Sigmoid colon (tissue), 7 donors: ENCODE results near the gene SAP30BP. TPM values are rescaled to one million over a fixed set of nuclear protein-coding genes. Genes with fewer than 3 reads are reported as not detected.

ENCODE experiments used
- DNase-seq: peaks from one replicate; pipeline ENCODE4 v3.0.0-alpha.2; 2019
- H3K27ac ChIP-seq, 4 donors: fragments of 200-600 bp; sonication (generic); one replicate each; pipeline ENCODE4 v1.5.1; 2016 to 2019; ENCODE audit warnings: mild to moderate bottlenecking in 1 of 4
- H3K27me3 ChIP-seq, 3 donors: fragments of 200-600 bp; sonication (generic); one replicate each; pipeline ENCODE4 v1.5.1; 2019; ENCODE audit warnings: mild to moderate bottlenecking in 1 of 3
- H3K36me3 ChIP-seq, 4 donors: fragments of 200-600 bp; sonication (generic); one replicate each; pipeline ENCODE4 v1.5.1; 2016 to 2019
- H3K4me1 ChIP-seq, 4 donors: fragments of 200-600 bp; sonication (generic); one replicate each; pipeline ENCODE4 v1.5.1; 2017 to 2019
- H3K4me3 ChIP-seq, 4 donors: fragments of 200-600 bp; sonication (generic); one replicate each; pipeline ENCODE4 v1.5.1; 2017 to 2019; ENCODE audit warnings: mild to moderate bottlenecking in 2 of 4, moderate library complexity in 1 of 4
- H3K9me3 ChIP-seq, 4 donors: fragments of 200-600 bp in 3 of 4; sonication (generic) in 3 of 4; one replicate each; pipeline versions ENCODE4 v1.5.1 to v1.6.1; 2013 to 2019
- CTCF ChIP-seq, 4 experiments: fragments of 450-650 bp in 3 of 4; fragments of 200-600 bp in 1 of 4; IDR thresholded peaks; one replicate each; pipeline ENCODE4 v1.5.1; 2016 to 2019; ENCODE audit warnings: antibody characterized with exemption in 4 of 4, mild to moderate bottlenecking in 3 of 4, moderate library complexity in 2 of 4
- EP300 ChIP-seq, 4 donors: sonication (generic); formaldehyde crosslinking; IDR thresholded peaks; one replicate each; pipeline ENCODE4 v1.6.1; 2017; ENCODE audit warnings: antibody characterized with exemption in 4 of 4
- POLR2A ChIP-seq, 2 donors: fragments of 450-650 bp; IDR thresholded peaks; one replicate each; pipeline ENCODE4 v1.6.1; 2016; ENCODE audit warnings: antibody characterized with exemption in 2 of 2, mild to moderate bottlenecking in 2 of 2, moderate library complexity in 2 of 2
- POLR2AphosphoS5 ChIP-seq, 4 donors: sonication (generic); formaldehyde crosslinking; IDR thresholded peaks; one replicate each; pipeline ENCODE4 v1.6.1; 2017; ENCODE audit warnings: antibody characterized with exemption in 4 of 4
- WGBS, 2 donors: extraction: QIAGEN DNeasy Blood & Tissue Kit; methylation state at CpG; one replicate each; pipeline ENCODE4 v1.1.7; 2013; 5-methylcytosine and 5-hydroxymethylcytosine counted together
- intact Hi-C: fragments of 100-400 bp; cut with DNase I; formaldehyde crosslinking; loops from one replicate; pipeline ENCODE4 v1.15.1; 2023
- polyA plus RNA-seq, 3 donors: library from polyadenylated mRNA; stranded (reverse); fragments of 200-250 nt; gene quantifications; one replicate each; pipeline ENCODE4 v1.2.3, GENCODE V29; 2013
- total RNA-seq, 4 donors: library from RNA; depleted of rRNA; stranded (reverse); fragments of >200 nt; gene quantifications; one replicate each; pipeline ENCODE4 v1.1.0, GENCODE V29; 2016
- donor health status: healthy with polysubstance abuse.
- donor health status: Bipolar disorder and iron deficiency.
- donor health status: healthy.

SAP30BP gene
- total and polyA plus RNA-seq, 7 donors, result 53.2 to 96.9 (median 60.4) TPM

GRCh38 chr17:75738218-75738802 lies 71.2 kb downstream of the SAP30BP start:
- no peaks in the 10 kb centered on the region for H3K27me3 ChIP-seq
- intact Hi-C loops, result no loop called here
- H3K4me3 ChIP-seq, result no peak overlapping the region
- H3K36me3 ChIP-seq, result no peaks in the 10 kb centered on the region
- WGBS, 2 donors, result 65 to 82% methylated on average over 14 of the region's 14 CpGs
- no peaks in the 10 kb centered on the region for H3K9me3 ChIP-seq
- TF ChIP-seq POLR2AphosphoS5 (IDR thresholded peaks at IDR 0.05) (no peak), CTCF (IDR thresholded peaks at IDR 0.05) (no peak), EP300 (IDR thresholded peaks at IDR 0.05) (no peak), POLR2A (IDR thresholded peaks at IDR 0.05) (no peak)
- DNase-seq, result no peak
- no peaks in the 10 kb centered on the region for H3K4me1 ChIP-seq
- H3K27ac ChIP-seq, result no peak overlapping the region

- Histone ChIP-seq H3K9me3 (no peaks in the 10 kb centered on the region), H3K27ac (no peak overlapping the region), H3K4me3 (no peak overlapping the region), H3K4me1 (no peaks in the 10 kb centered on the region), H3K36me3 (no peaks in the 10 kb centered on the region), H3K27me3 (no peaks in the 10 kb centered on the region)
- 93 to 94% methylated on average over 7 of the region's 7 CpGs for WGBS, 2 donors
- no peak for TF ChIP-seq CTCF (IDR thresholded peaks at IDR 0.05)
- no peak for TF ChIP-seq EP300 (IDR thresholded peaks at IDR 0.05)
- TF ChIP-seq POLR2A (IDR thresholded peaks at IDR 0.05), result no peak
- TF ChIP-seq POLR2AphosphoS5 (IDR thresholded peaks at IDR 0.05), result no peak
- no peak for DNase-seq
- intact Hi-C loops, result no loop called here
Measured at GRCh38 chr17:75739174-75739573, 72.0 kb downstream of the SAP30BP start.

- Histone ChIP-seq H3K36me3 (no peaks in the 10 kb centered on the region), H3K9me3 (no peaks in the 10 kb centered on the region), H3K4me3 (no peak overlapping the region), H3K4me1 (no peaks in the 10 kb centered on the region), H3K27me3 (no peaks in the 10 kb centered on the region), H3K27ac (no peak overlapping the region)
- no peak for TF ChIP-seq POLR2AphosphoS5 (IDR thresholded peaks at IDR 0.05)
- no peak for TF ChIP-seq EP300 (IDR thresholded peaks at IDR 0.05)
- TF ChIP-seq CTCF (IDR thresholded peaks at IDR 0.05), result no peak
- TF ChIP-seq POLR2A (IDR thresholded peaks at IDR 0.05), result no peak
- 88 to 93% methylated on average over 14 of the region's 14 CpGs for WGBS, 2 donors
- intact Hi-C loops, result no loop called here
- DNase-seq, result no peak
Measured at GRCh38 chr17:75739801-75740200, 72.7 kb downstream of the SAP30BP start.

- DNase-seq, result no peak
- no peaks in the 10 kb centered on the region for H3K9me3 ChIP-seq
- intact Hi-C loops, result no loop called here
- H3K4me1 ChIP-seq, result no peaks in the 10 kb centered on the region
- TF ChIP-seq POLR2AphosphoS5 (IDR thresholded peaks at IDR 0.05), result no peak
- TF ChIP-seq CTCF (IDR thresholded peaks at IDR 0.05), result no peak
- TF ChIP-seq POLR2A (IDR thresholded peaks at IDR 0.05), result no peak
- no peak for TF ChIP-seq EP300 (IDR thresholded peaks at IDR 0.05)
- H3K36me3 ChIP-seq, result no peaks in the 10 kb centered on the region
- no peaks in the 10 kb centered on the region for H3K27me3 ChIP-seq
- no peak overlapping the region for H3K27ac ChIP-seq
- H3K4me3 ChIP-seq, result no peak overlapping the region
- 94% methylated on average over 17 of the region's 17 CpGs for WGBS, 2 donors
Measured at GRCh38 chr17:75740215-75740614, 73.1 kb downstream of the SAP30BP start.

- no peaks in the 10 kb centered on the region for H3K4me1 ChIP-seq
- H3K27me3 ChIP-seq, result no peaks in the 10 kb centered on the region
- no peaks in the 10 kb centered on the region for H3K9me3 ChIP-seq
- H3K27ac ChIP-seq, result no peak overlapping the region
- whole genome bisulfite sequencing, 2 donors, result 86 to 87% methylated on average over 17 of the region's 17 CpGs
- DNase-seq, result no peak
- H3K36me3 ChIP-seq, result no peaks in the 10 kb centered on the region
- TF ChIP-seq EP300 (IDR thresholded peaks at IDR 0.05), result no peak
- no peak for TF ChIP-seq POLR2A (IDR thresholded peaks at IDR 0.05)
- no peak for TF ChIP-seq CTCF (IDR thresholded peaks at IDR 0.05)
- TF ChIP-seq POLR2AphosphoS5 (IDR thresholded peaks at IDR 0.05), result no peak
- intact Hi-C loops, result no loop called here
- no peak overlapping the region for H3K4me3 ChIP-seq
Measured at GRCh38 chr17:75740631-75741077, 73.5 kb downstream of the SAP30BP start.
